ENCODE measurements around the gene WASF2. TPM values are rescaled to one million over a fixed set of nuclear protein-coding genes. Genes with fewer than 3 reads are reported as not detected.

WASF2 gene
- total and polyA plus RNA-seq, 2 of the 13 experiments (the other 11 are each of a cell fraction or from before 2014, with no cell fraction given), result 10.4 to 27.7 TPM

DNA sequence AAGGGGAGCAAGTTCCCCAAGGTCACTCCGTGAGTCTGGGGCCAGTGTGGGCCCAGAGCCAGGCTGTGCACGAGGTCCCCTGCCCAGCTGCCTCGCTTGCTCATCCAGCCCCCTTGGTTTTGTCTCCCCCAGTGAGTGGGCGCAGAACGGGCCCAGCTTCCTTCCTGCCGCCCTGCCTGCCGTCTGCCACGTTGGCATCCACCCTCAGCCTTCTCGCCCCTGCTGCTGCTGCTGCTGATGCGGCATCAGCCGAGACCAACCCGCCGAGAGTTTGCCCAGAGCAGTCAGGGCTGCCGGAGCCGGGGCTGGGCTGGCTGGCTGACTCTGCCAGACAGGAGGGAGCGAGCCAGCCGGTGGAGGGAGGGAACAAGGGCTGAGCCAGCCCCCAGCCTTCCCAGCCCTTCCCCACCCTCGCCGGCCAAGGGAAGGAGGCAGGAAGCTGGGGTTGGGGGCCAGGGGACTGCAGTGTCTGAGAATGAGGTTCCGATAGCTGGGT is 31.4 kb upstream of the WASF2 start (continued):
- TF ChIP-seq TOPORS (CRISPR knock-in tag; IDR thresholded peaks at IDR 0.05) (no peak), HNF4G (IDR thresholded peaks at IDR 0.05; ENCODE audit: borderline replicate concordance, low read depth, low read length) (no peak), HNF4G (CRISPR knock-in tag; IDR thresholded peaks at IDR 0.05; ENCODE audit: borderline replicate concordance, low read depth) (no peak), FOXJ3 (CRISPR knock-in tag; IDR thresholded peaks at IDR 0.05; ENCODE audit: borderline replicate concordance) (no peak), MAX (IDR thresholded peaks at IDR 0.05) (no peak), PRMT3 (CRISPR knock-in tag; IDR thresholded peaks at IDR 0.05; ENCODE audit: borderline replicate concordance, low read depth) (no peak), ZNF512 (CRISPR knock-in tag; IDR thresholded peaks at IDR 0.05) (no peak), ZSCAN12 (CRISPR knock-in tag; IDR thresholded peaks at IDR 0.05) (no peak), ZNF776 (CRISPR knock-in tag; IDR thresholded peaks at IDR 0.05) (0 out of 2 replicates have a peak, but pooled peaks have one; percentile 30), ARID4A (CRISPR knock-in tag; IDR thresholded peaks at IDR 0.05; ENCODE audit: borderline replicate concordance) (peak; percentile 10; the same call in 1 of the 2 replicates), ZNF501 (CRISPR knock-in tag; IDR thresholded peaks at IDR 0.05) (no peak), HNRNPLL (IDR thresholded peaks at IDR 0.05; ENCODE audit: low read depth, low read length, poor library complexity, severe bottlenecking) (peak; percentile 24), RBFOX2 (IDR thresholded peaks at IDR 0.05; ENCODE audit: low read depth, low read length) (0 out of 2 replicates have a peak, but pooled peaks have one; percentile 38), DRAP1 (CRISPR knock-in tag; IDR thresholded peaks at IDR 0.05) (0 out of 2 replicates have a peak, but pooled peaks have one; percentile 15), ZNF766 (CRISPR knock-in tag; IDR thresholded peaks at IDR 0.05; ENCODE audit: borderline replicate concordance) (no peak), HNRNPL (IDR thresholded peaks at IDR 0.05; ENCODE audit: low read depth, low read length) (peak; percentile 80; the same call in 1 of the 2 replicates), ZNF883 (CRISPR knock-in tag; IDR thresholded peaks at IDR 0.05; ENCODE audit: not compliant biosample characterization) (peak; percentile 27)
